Activated T-cell treated with anti-CD3 and anti-CD28 coated beads for 48 hours (primary cell): ENCODE measurements around the gene TBL1XR1.

Source experiments
- DNase-seq: peaks from one replicate; pipeline ENCODE4 v3.0.0-alpha.2; 2020; ENCODE audit warnings: low read depth

The TBL1XR1 gene

DNA sequence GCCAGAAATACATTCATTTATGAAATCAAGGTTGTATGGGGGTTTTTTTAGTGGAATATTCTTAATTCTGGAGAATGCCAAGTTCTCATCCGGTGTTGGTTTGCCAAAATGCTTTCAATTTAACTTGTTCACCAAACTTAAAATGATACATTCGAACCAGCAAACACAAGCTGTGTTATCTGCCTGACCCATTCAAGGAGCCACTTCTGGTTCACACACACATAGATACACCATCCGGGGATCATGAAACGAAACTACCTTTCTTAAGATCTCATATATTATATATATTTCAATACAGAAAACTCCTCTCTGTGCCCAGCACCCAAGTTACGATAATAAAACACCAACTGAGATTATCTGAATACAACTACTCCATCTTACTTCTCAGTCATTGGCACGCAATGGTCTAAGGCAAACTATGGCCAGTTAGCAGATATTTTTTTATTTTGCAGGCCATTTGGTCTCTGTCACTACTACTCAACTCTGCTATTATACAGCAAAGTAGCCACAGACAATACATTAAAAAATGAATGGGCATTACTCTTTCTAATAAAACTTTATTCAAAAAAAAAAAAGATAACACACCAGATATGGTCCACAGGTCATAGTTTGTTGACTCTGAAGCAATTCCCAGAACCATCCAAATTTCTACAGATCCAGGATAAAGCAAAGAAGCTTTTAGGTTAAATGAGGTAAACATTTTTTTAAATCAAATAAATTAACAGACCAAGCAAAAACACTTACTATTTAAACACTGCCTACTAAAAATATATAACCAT lies 89.6 kb downstream of the TBL1XR1 start:
- DNase-seq = no peak

DNA sequence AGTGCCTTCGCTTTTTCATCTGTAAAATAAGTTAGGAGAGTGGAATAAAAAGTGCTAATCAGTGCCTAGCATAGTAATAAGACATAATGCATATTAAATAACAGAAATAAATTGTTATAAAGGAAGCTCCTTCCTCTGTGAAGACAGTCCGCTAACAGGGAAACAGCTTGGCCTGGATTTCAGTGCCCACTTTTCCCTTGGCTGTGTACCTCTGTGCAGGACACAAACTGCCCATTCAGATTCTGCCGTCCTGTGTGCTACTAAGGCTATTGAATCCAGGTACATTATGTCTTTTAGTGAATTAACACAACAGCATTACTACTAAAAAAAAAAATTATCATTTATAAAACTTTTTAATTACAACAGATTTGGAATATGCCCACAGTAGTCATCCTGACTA lies 90.7 kb downstream of the TBL1XR1 start:
- DNase-seq = no peak

DNA sequence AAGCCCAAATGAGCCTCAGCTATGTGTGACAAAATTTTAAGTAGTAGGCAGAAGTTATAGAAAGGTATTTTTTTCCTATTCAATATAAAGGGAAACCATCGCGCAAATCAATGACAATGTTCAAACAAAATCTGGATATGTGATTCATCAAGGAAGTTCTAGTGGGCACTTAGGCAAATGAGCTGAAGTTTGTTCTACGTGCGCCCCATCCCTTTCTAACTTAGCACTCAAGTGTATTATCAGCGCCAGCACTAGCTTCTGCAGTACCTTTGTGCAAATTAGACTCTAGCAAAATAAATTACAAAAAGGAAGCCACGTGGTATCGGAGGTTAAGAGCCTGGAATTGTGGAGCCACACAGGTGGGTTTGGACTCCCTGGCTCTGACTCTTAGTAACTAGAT lies 91.1 kb downstream of the TBL1XR1 start:
- no peak for DNase-seq

DNA sequence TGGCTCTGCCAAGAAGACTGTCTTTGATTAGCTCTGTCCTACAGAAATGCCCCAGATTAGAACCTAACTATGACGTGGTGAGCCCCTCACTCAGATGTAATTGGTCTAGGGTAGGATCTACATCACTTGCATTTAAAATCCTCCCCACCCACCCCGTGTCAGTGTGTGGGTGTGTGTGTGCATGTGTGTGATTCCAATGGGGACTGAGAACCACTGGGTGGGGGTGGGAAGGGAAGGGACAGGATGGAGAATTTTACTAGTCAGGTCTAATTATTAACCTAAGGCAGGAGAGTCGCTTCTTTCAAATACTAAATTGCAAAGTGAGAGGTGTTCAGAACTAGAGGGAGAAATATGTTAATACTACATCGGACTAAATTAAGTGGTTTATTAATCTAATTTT lies 91.7 kb downstream of the TBL1XR1 start:
- no peak for DNase-seq

DNA sequence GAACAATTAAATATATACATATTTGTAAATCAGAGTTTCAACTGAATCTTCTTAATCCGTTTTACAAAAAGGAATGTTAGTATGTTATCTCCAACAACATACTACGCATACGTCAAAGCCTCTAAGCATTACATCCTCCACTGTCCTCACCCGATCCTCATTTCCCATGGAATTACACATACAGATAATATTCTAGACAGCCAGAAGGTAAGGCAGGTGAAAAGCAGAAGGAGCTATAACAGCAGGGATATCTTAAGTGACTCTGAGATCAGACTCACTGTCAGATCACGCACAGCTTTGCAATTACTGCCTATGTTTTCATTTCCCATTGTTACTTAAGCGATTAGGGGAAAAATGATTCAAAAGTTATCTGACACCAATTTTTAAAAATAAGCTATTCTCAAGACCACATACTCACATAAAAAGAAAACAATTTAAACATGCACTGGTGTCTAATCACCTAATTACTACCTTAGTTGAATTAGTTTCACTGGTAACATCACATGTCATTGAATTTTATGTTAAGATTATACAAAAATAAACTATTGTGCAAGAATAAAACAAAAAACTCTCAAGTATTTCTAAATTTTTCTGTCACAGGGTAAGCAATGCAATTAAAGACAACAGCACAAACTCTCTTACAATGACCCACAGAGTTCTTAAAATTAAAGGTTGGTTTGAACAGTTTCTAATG lies 92.8 kb downstream of the TBL1XR1 start:
- DNase-seq = no peak

DNA sequence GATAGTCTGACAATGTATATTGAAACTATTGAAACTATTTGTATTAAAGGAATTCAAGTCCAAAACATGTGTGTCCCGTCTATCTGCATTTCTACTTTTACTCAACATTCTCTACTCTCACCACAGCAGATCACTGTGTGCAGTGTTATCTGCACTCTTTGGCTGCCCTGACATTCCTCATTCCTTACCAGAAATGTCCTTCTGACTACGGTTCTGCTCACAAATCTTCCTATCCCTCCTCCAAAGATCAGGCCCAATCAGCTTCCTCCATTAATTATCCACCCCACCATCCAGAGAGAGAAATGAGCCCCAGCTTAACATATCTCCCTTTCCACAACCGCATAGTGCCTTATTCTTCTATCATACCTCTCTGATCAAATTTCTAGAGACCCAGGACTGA lies 94.7 kb downstream of the TBL1XR1 start:
- DNase-seq = no peak

DNA sequence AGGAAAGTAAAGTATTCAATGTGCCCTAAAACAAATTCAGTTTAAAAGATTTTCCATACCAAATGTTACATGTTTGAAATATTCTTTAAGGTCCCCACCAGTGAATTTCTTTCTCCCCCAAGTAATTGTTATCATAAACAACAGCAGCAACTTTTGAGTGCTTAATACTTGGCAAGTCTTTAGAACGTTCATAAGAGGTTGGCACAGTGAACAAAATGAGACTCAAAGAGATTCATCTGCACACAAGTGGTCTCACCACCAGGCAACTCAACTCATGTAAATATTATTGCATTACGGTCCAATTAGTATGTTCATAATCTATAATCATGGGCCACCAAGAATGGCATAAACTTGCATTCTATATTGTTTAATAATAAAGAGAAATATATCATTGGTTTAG lies 98.7 kb downstream of the TBL1XR1 start:
- DNase-seq = no peak

DNA sequence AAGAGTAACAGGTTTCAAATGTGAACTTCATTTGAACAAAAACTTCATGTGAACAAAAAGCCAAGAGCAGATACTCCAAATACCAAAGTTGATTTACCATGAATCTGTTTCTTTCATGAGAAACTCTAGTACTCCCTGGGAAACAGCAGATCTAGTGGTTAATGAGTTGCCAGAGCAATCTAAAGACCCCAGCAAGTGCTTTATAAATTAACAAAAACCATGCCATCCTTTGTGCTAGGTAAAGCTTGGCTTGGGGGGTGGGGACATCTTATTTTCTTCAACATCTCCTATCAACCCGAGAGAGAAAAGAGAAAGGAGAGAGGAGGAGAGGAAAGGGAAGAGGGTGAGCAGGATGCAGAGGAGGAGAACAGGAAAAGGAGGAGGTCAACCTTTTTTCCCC lies 100.7 kb downstream of the TBL1XR1 start:
- no peak for DNase-seq

DNA sequence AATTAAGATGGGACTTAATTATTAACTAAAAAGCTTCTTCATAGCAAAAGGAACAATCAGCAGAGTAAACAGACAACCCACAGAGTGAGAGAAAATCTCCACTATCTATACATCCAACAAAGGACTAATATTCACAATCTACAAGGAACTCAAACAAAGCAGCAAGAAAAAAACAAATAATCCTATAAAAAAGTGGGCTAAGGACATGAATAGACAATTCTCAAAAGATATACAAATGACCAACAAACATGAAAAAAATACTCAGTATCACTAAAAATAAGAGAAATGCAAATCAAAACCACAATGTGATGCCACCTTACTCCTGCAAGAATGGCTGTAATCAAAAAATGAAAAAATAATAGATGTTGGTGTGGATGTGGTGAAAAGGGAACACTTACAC lies 103.3 kb downstream of the TBL1XR1 start:
- DNase-seq = no peak

DNA sequence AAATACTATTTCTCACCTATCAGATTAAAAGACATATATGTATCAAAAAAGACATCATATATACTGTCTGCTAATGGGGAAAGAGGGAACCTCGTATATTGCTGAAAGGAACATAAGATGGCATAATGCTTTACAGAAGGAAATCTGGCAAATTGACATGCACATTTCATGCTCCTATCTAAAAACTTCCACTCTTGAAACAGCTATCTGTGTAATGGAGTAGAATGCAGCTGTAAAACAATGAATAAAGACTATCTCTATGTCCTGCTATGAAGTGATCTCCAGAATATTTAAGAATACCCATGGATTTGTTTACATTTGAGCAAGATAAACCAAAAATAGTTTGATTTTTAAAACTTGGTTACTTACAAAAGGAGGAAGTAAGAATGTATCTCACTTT lies 107.4 kb downstream of the TBL1XR1 start:
- DNase-seq = no peak

DNA sequence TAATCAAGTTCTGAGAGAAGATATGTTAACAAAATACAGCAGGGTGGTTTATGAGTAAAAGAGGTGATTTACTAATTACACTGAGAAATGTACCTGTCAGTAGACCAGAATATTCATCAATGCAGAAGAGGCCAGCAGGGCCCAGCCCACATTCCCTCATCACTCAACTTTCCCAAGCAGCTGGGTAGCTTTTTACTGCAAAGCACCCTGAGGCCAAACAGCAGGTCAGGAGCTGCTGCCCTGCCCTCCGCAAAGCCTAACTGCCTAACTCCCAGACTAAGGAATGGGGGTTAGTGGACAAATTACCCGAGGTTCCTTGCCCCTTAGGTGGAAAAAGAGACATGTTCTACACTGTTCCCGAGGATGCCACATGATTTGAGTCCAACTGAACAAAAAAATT lies 108.2 kb downstream of the TBL1XR1 start:
- DNase-seq = no peak

DNA sequence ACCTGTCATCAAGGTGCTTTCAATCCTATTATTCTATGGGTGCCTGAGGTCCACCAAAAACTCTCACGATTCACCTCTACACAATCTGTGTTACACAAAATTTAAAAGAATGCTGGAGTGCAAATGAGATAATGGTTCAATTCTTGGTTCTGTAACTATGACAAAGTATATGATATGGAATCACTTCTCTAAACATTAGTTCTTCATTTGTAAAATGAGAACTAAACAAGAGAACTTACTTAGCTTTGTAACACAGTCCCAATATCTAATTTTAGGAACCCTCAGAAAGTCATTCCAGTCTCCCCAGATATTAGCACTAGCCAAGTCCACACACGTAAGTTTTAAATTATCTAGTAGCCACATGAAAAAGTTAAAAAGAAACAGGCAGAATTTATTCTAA lies 111.5 kb downstream of the TBL1XR1 start:
- DNase-seq = no peak

DNA sequence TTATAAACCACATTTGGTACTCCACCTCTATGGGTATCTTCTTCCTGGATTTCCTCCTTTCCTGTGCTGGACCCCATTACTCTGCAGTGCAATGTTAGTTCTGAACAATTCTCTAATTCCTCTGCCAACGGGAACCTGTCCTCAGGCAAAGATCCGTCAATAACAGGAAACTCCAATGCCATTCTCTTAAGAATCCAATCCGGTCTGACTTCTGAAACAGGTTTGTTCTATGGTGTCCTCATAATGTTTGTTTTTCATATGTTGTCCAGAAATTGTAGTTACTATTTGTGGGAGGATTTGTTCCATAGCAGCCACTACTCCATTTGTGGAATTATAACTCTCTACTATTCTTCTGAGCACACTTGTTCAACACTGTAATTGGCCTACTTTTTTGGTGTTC lies 112.7 kb downstream of the TBL1XR1 start:
- DNase-seq = no peak

DNA sequence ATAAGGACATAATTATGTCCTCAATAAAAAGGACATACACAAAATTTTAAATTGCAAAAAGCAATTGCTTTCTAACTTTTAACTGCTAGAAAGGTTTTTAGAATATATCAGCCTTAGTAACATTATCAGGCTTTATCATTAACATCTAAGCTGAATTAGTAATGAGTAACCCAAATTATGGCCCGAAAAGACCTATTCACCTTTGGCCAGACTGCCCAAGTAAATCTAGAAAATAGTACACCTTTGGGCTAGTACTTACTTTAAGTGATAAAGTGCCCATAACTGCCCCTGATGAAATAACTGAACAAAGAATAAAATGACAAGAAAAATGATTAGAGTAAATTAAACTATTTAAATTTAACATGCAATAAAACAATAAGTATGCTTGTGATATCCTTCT lies 117.2 kb downstream of the TBL1XR1 start:
- DNase-seq = no peak

DNA sequence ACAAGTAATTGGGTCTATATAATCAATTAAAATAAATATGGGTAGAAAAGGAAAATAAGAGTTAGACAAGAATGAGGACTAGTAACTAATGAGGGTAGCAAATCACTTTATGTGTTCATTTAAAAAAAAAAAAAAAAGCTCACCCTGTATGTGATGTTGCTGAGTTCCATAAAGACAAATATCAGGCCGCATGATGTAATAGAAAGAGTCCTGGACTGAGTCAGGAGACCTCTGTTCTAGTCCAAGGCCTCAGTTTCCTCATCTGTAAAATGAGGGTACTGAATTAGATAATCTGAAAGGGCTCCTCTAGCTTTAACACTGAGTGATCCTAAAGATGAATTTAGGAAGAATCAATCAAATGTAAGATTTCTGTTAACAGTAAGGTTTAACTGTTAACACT lies 117.6 kb downstream of the TBL1XR1 start:
- no peak for DNase-seq

DNA sequence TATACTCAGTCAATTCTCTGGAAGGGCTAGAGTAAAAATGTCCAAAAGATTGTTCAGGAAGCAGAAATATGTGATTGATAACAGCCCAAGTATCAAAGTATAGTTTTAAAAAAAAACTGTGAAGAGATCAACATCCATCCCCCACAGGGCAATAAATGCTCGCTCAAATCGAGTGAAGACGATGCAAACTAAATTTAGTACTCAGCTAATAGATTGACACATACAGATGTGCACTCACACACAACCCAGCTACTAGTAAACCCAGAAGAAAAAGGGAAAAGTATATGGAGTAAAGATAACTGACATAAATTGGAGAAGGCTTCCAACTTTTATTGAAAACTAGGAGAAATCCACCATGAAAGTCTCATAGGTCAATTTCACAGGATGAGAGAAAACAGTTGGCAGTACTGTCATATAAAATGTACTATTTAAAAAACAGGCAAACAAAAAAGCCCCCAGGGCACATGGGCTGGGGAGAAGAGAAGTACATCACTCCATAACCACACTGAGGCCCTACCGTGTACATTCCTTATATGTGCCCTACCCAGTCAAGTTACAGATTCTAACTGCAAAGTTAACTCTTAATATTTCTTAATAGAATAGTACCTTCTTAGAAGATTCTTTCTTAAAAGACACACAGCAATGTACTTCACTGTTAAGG lies 125.7 kb downstream of the TBL1XR1 start:
- no peak for DNase-seq

DNA sequence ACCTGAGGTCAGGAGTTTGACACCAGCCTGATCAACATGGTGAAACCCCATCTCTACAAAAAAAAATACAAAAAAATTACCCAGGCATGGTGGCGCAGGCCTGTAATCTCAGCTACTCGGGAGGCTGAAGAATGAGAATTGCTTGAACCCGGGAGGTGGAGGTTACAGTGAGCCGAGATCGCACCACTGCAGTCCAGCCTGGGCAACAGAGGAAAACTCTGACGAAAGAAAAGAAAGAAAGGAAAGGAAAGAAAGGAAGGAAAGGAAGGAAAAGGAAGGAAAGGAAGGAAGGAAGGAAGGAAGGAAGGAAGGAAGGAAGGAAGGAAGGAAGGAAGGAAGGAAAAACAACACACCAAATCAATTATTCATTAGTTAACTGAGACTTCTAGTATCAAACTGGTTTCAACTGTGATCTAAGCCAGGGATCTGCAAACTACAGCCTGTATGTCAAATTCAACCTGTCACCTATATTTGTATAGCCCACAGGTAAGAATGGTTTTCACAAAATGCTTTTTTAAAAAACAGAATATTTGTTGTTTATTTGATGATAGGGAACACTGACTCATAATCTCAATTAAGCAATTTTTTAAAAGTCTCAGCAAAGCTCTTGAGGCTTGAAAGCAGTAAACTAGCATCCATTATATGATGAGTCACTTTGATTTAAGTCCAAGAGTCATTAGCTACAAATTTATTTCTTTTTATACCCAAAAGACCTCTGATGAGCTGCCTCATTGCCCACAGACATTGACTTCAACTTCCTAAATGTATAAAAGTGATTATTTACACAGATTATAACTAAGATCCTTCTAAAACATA lies 127.6 kb downstream of the TBL1XR1 start:
- DNase-seq = no peak

DNA sequence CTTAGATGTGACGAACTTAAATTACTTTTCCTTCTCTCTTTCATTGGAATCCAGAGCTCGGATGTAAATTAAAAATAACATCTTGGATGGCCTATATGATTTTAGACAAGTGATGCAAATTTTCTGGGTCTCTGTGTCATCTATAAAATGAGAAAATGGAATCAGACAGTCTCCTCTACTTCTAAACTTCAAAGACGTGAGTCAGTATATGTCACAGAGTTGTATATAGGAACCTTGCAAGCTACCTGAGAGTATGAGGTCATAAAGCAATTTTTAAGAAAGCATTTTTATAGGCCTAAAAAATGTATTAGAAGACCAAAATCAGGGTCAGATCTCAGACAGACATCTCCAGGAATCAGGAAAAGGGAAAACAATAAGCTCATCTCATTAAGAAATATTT lies 128.3 kb downstream of the TBL1XR1 start:
- no peak for DNase-seq

DNA sequence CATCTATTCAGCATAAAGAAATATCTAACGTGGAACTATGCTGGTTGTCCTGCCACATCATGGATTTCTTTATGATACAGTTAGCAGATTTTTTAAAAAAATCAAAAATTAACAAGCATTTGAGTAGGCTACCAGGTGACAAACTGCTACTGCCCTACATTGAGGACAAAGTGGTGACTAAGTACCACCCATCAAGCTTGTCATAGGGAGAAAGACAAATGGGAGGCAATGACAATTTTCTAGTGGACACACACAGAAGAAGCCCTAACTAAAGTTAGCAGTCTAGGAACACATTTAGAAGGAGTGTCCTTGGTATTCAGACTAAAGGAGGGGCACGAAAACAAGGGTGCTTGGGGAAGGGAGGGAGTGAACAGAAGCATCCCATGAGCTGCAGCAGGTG lies 131.2 kb downstream of the TBL1XR1 start:
- DNase-seq = no peak

DNA sequence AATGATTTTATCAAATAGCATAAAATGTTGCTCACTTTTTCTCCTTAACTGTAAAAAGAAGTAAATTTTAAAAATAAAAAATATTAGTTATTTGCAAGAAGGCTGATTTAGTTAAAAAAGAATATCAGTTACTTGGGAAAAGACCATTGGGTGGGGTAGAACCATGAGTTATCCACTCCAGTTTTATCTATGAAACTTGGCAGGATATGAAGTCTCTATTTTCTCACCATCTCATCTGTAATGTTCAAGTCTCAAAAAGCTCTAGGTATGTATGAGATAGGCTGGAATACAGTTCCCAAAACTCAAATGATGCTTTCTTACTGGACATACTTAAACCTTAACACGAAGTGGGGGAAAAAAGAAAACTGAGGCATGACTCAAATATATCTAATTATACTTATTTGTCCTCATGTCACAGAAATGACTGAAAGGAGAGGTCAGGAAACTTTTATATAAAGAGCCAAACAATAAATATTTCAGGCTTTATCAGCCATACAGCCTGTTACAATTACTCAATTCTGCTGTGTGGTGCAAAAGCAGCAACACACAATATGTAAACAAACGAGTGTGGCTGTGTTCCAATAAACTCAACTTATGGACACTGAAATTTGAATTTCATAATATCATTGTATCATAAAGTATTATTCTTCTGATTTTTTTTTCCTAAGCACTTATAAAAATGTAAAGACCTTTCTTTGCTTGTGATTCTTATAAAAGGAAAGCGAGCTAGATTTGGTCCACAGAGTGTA lies 131.8 kb downstream of the TBL1XR1 start:
- DNase-seq = no peak

DNA sequence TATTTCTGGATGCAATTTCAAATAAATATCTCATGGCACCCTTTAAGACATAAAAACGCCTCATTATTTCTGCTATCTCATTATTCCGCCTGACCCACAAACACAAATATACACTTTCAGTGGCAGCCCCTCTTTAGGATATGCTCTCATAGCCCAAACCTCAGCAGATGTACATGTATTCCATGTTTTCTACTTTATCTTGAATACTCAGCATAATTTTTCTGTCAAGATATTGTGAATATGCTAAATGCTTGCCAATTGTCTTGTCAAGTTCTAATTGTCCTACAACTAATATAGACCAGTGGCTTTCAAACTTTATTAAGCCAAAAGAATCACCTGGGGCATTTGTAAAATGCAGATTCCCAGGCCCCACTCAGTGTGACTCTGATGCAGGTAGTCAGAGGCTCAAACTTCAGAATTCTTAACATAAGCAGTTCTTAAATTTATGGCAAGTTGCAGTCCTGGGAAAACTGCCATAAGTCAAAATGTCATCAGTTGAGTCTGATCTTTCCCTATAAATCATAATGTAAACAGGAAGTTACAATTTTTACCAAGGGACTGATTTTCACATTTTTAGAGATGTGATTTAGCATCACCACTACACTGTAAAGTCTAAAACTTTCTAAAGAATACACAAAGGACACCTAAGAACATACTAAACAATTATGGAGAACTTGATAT lies 135.1 kb downstream of the TBL1XR1 start:
- no peak for DNase-seq
